HepG2 (cell line): ENCODE results near the gene THBD. TPM values are rescaled to one million over a fixed set of nuclear protein-coding genes. Genes with fewer than 3 reads are reported as not detected.

Experiments used
- HMG20A ChIP-seq: IDR thresholded peaks from 2 replicates; pipeline ENCODE4 v1.6.1; 2016; ENCODE audit warnings: borderline replicate concordance
- MAFK ChIP-seq, 2 experiments: IDR thresholded peaks in 1 of 2; conservative IDR thresholded peaks in 1 of 2; 2 replicates each; pipeline ENCODE4 v1.6.1; 2011; ENCODE audit warnings: improper control_type of control experiment in 2 of 2, low read length in 2 of 2
- MEIS2 ChIP-seq: sonication (generic); formaldehyde crosslinking; IDR thresholded peaks from 2 replicates; pipeline ENCODE4 v1.9.0; 2021; ENCODE audit warnings: mild to moderate bottlenecking, missing genetic modification reagents
- MTF1 ChIP-seq: sonication (generic); formaldehyde crosslinking; IDR thresholded peaks from 2 replicates; pipeline ENCODE4 v1.5.0; 2020; ENCODE audit warnings: missing genetic modification reagents
- STAG1 ChIP-seq: sonication (generic); formaldehyde crosslinking; IDR thresholded peaks from 2 replicates; pipeline ENCODE4 v1.4.0; 2020; ENCODE audit warnings: missing genetic modification reagents
- TGIF2 ChIP-seq: IDR thresholded peaks from 2 replicates; pipeline ENCODE4 v1.6.1; 2016; ENCODE audit warnings: control low read depth, missing compliant biosample characterization
- TRAFD1 ChIP-seq: sonication (generic); formaldehyde crosslinking; IDR thresholded peaks from 2 replicates; pipeline ENCODE4 v1.5.1; 2020; ENCODE audit warnings: missing genetic modification reagents, mild to moderate bottlenecking, borderline replicate concordance
- ZNF563 ChIP-seq: sonication (generic); formaldehyde crosslinking; IDR thresholded peaks from 2 replicates; pipeline ENCODE4 v1.8.0; 2022; ENCODE audit warnings: mild to moderate bottlenecking, moderate library complexity, missing genetic modification reagents
- ZNF597 ChIP-seq: sonication (generic); formaldehyde crosslinking; IDR thresholded peaks from 2 replicates; pipeline ENCODE4 v1.5.0; 2020; ENCODE audit warnings: missing genetic modification reagents
- ZNF879 ChIP-seq: sonication (generic); formaldehyde crosslinking; IDR thresholded peaks from 2 replicates; pipeline ENCODE4 v1.8.1; 2023; ENCODE audit warnings: missing genetic modification reagents
- polyA plus RNA-seq, 8 experiments: library from polyadenylated mRNA; depleted of rRNA in 3 of 8; stranded (reverse) in 7 of 8; unstranded in 1 of 8; fragments of >200 nt; fragmentation: Illumina TruSeq in 4 of 8; extraction: Trizol in 4 of 8; gene quantifications; 2 replicates each; pipeline versions ENCODE4 v1.2.1 to v1.2.3, GENCODE V29; 2011 to 2016; ENCODE audit warnings: low read depth in 4 of 8, missing spikeins in 1 of 8, mixed read lengths in 1 of 8; ENCODE audit not compliant: insufficient read depth in 1 of 8
- total RNA-seq, 5 experiments: library from RNA; depleted of rRNA; stranded (reverse); fragments of >200 nt; fragmentation: Illumina TruSeq; extraction: Trizol; gene quantifications; 2 replicates each; pipeline ENCODE4 v1.2.3, GENCODE V29; 2016; ENCODE audit warnings: low read depth in 1 of 5
- TF ChIP-seq, protein P1 (sequence below): sonication (generic); formaldehyde crosslinking; IDR thresholded peaks from 2 replicates; pipeline ENCODE4 v1.4.0; 2020; ENCODE audit warnings: mild to moderate bottlenecking, low read depth, missing genetic modification reagents

THBD gene
- total and polyA plus RNA-seq, 2 of the 13 experiments (the other 11 are each of a cell fraction or from before 2014, with no cell fraction given): 0.03 TPM; not detected in 1

- TF ChIP-seq TGIF2 (CRISPR knock-in tag) (no peak), MEIS2 (no peak), HMG20A (no peak), TRAFD1 (no peak), ZNF597 (CRISPR knock-in tag) (no peak), STAG1 (CRISPR knock-in tag) (no peak), ZNF879 (CRISPR knock-in tag) (no peak), MAFK (conservative IDR thresholded peaks at IDR 0.05 in 1 of 2, IDR thresholded peaks at IDR 0.05 in 1 of 2; ENCODE audit: low read length in 2 of 2) (no peak), MTF1 (CRISPR knock-in tag) (no peak), ZNF563 (CRISPR knock-in tag) (no peak)
- TF ChIP-seq, protein P1, sequence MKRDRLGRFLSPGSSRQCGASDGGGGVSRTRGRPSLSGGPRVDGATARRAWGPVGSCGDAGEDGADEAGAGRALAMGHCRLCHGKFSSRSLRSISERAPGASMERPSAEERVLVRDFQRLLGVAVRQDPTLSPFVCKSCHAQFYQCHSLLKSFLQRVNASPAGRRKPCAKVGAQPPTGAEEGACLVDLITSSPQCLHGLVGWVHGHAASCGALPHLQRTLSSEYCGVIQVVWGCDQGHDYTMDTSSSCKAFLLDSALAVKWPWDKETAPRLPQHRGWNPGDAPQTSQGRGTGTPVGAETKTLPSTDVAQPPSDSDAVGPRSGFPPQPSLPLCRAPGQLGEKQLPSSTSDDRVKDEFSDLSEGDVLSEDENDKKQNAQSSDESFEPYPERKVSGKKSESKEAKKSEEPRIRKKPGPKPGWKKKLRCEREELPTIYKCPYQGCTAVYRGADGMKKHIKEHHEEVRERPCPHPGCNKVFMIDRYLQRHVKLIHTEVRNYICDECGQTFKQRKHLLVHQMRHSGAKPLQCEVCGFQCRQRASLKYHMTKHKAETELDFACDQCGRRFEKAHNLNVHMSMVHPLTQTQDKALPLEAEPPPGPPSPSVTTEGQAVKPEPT (CRISPR knock-in tag): no peak
Observed at GRCh38 chr20:23031346-23031745, 18.1 kb downstream of the THBD start (continued).
